GM12801 (cell line): ENCODE data around the gene STARD13.

Experiments used
- TF ChIP-seq, protein P1 (sequence below): IDR thresholded peaks from one replicate; pipeline ENCODE4 v1.5.1; 2011; ENCODE audit warnings: control low read depth; ENCODE audit not compliant: insufficient read length; ENCODE audit errors: extremely low read depth

Gene STARD13

GRCh38 chr13:33287142-33287882 is 1.8 kb upstream of the STARD13 start:
- TF ChIP-seq, protein P1, sequence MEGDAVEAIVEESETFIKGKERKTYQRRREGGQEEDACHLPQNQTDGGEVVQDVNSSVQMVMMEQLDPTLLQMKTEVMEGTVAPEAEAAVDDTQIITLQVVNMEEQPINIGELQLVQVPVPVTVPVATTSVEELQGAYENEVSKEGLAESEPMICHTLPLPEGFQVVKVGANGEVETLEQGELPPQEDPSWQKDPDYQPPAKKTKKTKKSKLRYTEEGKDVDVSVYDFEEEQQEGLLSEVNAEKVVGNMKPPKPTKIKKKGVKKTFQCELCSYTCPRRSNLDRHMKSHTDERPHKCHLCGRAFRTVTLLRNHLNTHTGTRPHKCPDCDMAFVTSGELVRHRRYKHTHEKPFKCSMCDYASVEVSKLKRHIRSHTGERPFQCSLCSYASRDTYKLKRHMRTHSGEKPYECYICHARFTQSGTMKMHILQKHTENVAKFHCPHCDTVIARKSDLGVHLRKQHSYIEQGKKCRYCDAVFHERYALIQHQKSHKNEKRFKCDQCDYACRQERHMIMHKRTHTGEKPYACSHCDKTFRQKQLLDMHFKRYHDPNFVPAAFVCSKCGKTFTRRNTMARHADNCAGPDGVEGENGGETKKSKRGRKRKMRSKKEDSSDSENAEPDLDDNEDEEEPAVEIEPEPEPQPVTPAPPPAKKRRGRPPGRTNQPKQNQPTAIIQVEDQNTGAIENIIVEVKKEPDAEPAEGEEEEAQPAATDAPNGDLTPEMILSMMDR, result no peak

DNA sequence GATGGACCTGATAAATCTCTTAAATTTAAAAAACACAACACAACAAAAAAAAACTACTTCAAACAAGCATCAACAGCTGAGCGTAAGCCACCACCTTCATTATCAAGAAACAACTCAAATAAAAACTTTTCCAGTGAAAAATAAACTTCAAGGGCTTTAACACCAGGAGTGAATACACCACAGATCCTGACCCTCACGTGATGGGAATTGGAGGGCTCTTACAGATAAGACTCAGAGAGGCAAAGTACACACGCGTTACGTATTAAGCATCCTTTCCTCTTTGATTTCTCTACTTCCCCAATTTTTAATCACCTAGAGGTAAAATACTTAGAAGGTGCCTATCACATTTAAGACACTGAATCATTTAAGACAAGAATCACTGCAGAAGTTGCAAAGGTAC is 573 bp upstream of the STARD13 start:
- TF ChIP-seq, protein P1, result no peak

DNA sequence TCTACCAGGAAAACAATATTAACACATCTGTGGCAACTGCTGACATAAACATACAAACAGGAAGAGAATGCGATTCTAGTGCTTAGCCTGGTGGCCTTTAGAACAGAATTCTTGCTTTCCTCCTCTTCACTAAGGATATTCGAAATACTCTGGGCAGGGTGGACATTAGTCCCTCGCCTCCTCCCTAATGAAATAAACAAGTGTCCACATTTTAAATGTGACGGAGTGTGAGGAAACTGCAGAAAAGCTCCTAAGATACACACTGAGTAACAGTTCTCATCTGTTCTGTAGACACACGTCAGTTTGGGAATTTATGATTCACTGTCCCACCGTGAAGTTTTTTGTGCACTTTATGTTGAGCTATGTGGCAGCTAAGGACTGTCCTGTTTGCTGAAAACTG is 639 bp downstream of the STARD13 start:
- TF ChIP-seq, protein P1, result no peak

DNA sequence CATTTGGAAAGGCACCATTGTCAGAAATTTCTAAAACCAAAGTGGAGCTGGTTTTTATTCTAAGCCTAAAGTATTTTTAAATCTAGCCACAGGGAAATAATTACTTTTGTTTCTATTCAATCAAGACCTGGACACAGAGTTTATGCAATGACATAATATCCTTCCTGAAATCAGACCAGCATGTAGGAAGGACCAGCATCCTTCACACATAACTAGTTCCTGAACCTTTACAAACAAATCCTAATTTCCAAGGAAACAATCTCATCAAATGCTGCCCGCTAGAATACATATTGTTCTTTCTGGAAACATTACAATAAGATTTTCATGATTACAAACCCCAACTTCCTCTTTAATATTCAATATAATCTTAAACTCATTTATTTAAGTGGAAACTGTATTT is 1.5 kb downstream of the STARD13 start:
- TF ChIP-seq, protein P1, result no peak

DNA sequence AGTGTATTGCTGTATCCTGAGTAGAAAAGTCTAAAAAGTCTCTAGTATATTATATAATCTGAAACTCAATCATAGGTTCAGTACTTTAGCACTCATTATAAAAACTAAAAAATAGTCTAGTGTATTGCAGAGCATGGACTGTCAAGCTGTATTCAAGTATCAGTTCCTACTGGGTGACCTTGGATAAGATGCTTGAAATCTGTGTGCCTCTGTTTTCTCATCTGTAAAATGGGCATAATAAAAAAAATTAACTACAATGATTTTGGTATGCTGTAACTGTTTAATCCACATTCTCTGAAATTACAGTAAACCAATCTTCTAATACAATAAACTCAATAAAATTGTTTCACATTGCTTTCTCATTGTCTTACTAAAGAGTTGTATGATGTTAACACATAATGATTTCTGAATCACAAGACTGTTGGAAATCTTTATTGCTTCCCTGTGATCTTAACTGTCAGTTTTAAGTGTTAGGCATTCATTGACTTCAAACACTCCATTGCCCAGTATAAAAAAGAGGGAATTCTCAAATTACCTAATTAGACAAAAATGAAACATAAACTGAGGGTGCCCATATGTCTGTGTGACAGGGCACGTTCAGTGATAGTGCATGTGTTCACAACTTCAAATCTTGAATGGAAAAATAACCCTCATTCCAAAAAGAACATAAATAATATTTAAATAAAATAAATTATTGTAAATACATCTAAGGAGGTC is 2.2 kb downstream of the STARD13 start:
- TF ChIP-seq, protein P1, result no peak

GRCh38 chr13:33281951-33282595 is 3.5 kb downstream of the STARD13 start:
- TF ChIP-seq, protein P1, result no peak

DNA sequence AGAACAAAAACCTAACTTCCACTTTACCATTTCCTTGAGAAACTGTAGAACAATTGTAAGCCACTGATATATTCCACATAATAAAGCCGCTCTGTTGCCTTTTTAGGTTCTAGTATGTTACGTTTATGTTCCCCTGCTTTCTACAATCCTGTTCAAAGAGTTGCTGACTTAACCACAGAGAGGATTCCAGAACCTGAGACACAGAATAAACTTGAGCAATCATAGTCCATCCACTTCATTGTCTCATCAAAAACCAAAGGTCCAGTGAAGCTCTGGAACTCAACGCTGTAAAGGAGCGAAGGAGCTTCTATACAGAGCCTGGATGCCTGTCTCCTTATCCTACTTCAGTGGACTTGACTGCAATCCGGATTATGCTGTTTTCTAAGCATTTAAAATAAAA is 4.6 kb downstream of the STARD13 start:
- TF ChIP-seq, protein P1, result no peak
